Panc1 (cell line): ENCODE measurements around the gene AURKAIP1. TPM values are rescaled to one million over a fixed set of nuclear protein-coding genes. Genes with fewer than 3 reads are reported as not detected.

ENCODE experiments used
- ATAC-seq: fragments of 200-7000 bp; cut with Tn5 transposase; 2 replicates; pipeline ENCODE4 v1.9.1; 2020; ENCODE audit warnings: mild to moderate bottlenecking, moderate library complexity
- BruUV-seq: library from RNA; stranded (reverse); fragments of 400-500 nt; replicated peaks from 2 replicates; lab custom pipeline; 2021; lab: Mats Ljungman, UMichigan
- CTCF ChIA-PET: fragments of 300-600 bp; sonication (Branson Sonifier 250); formaldehyde crosslinking; loops from one replicate; lab custom pipeline; 2022; ENCODE audit warnings: antibody characterized with exemption; lab: Charles Lee
- POLR2A ChIA-PET: fragments of 300-600 bp; sonication (Branson Sonifier 250); formaldehyde crosslinking; loops from one replicate; lab custom pipeline; 2022; ENCODE audit warnings: antibody characterized with exemption; lab: Charles Lee
- DNase-seq: peaks from one replicate; pipeline ENCODE4 v3.0.0-alpha.2; 2010; ENCODE audit warnings: low read depth, low spot score
- H3K27ac ChIP-seq: 2 replicates; pipeline ENCODE4 v1.5.1; 2011; ENCODE audit warnings: mild to moderate bottlenecking, low read length, inconsistent platforms
- H3K27me3 ChIP-seq: fragments of 200-500 bp; sonication (Bioruptor generic); 2 replicates; pipeline ENCODE4 v1.6.0; 2014; ENCODE audit warnings: low read length, inconsistent platforms; ENCODE audit not compliant: control insufficient read depth, insufficient read depth
- H3K36me3 ChIP-seq: fragments of 200-500 bp; sonication (Bioruptor generic); 2 replicates; pipeline ENCODE4 v1.5.1; 2014; ENCODE audit warnings: inconsistent platforms, mild to moderate bottlenecking, low read length, moderate library complexity; ENCODE audit not compliant: control insufficient read depth, insufficient read depth
- H3K4me1 ChIP-seq: 2 replicates; pipeline ENCODE4 v1.5.1; 2011; ENCODE audit warnings: inconsistent platforms, mild to moderate bottlenecking, low read length, moderate library complexity; ENCODE audit not compliant: control insufficient read depth, insufficient read depth
- H3K4me3 ChIP-seq, 2 experiments: 2 replicates each; pipeline ENCODE4 v1.5.1; 2011 to 2012; ENCODE audit warnings: low read depth in 2 of 2, low read length in 2 of 2, mild to moderate bottlenecking in 2 of 2, inconsistent platforms in 1 of 2, moderate library complexity in 1 of 2
- H3K9me3 ChIP-seq: fragments of 200-500 bp; sonication (Bioruptor generic); 2 replicates; pipeline ENCODE4 v1.5.1; 2014; ENCODE audit warnings: low read depth, mild to moderate bottlenecking, inconsistent platforms, low read length, moderate library complexity; ENCODE audit not compliant: control insufficient read depth, insufficient read depth
- CTCF ChIP-seq: fragments of 450-650 bp; IDR thresholded peaks from 2 replicates; pipeline ENCODE4 v1.5.1; 2017; ENCODE audit warnings: mild to moderate bottlenecking
- POLR2AphosphoS5 ChIP-seq: IDR thresholded peaks from 2 replicates; pipeline ENCODE4 v1.6.1; 2012; ENCODE audit warnings: mild to moderate bottlenecking, low read depth, low read length, moderate library complexity
- REST ChIP-seq, 2 experiments: IDR thresholded peaks; 2 replicates each; pipeline ENCODE4 v1.6.1; 2011 to 2012; ENCODE audit warnings: low read depth in 2 of 2, control low read depth in 1 of 2, low read length in 1 of 2, mild to moderate bottlenecking in 1 of 2, moderate library complexity in 1 of 2; ENCODE audit not compliant: insufficient read depth in 1 of 2
- SIN3A ChIP-seq: IDR thresholded peaks from 2 replicates; pipeline ENCODE4 v1.6.1; 2012; ENCODE audit warnings: low read depth, mild to moderate bottlenecking, low read length, moderate library complexity, borderline replicate concordance; ENCODE audit not compliant: insufficient read depth
- TCF7L2 ChIP-seq: IDR thresholded peaks from 2 replicates; pipeline ENCODE4 v1.6.1; 2011; ENCODE audit warnings: mild to moderate bottlenecking, low read depth, low read length, inconsistent platforms
- in situ Hi-C: cut with HindIII; loops from 2 replicates; pipeline ENCODE4 v1.10.0; 2016; ENCODE audit warnings: low sequenced_read_pairs, low pct_unique_long_range_greater_than_20kb
- intact Hi-C: fragments of 100-400 bp; cut with micrococcal nuclease; formaldehyde crosslinking; loops from one replicate; pipeline ENCODE4 v1.10.0; 2022; ENCODE audit not compliant: unreplicated experiment
- total RNA-seq: library from RNA; stranded (reverse); gene quantifications from one replicate; pipeline ENCODE4 v1.2.1, GENCODE V29; 2021; ENCODE audit not compliant: unreplicated experiment

AURKAIP1 gene
- total RNA-seq, 1 experiment from 2014 or later: 335 TPM

- in situ Hi-C loops: no loop called here
- no peaks in the 10 kb centered on the region for H3K27me3 ChIP-seq
- BruUV-seq: no TSS peak
- TF ChIP-seq CTCF (no peak), POLR2AphosphoS5 (no peak), TCF7L2 (no peak), REST (IDR thresholded peaks at IDR 0.05; ENCODE audit: insufficient read depth in 1 of 2, low read depth in 2 of 2, low read length in 1 of 2) (no peak), SIN3A (no peak)
- peaks cover 57% of the 10 kb centered on the region for H3K4me1 ChIP-seq
- POLR2A ChIA-PET: no interaction called here
- H3K27ac ChIP-seq: peak overlapping the region; percentile 93
- no peaks in the 10 kb centered on the region for H3K9me3 ChIP-seq
- DNase-seq (no peak), ATAC-seq (no peak)
- no peak overlapping the region for H3K4me3 ChIP-seq
- intact Hi-C loops: no loop called here
- no peaks in the 10 kb centered on the region for H3K36me3 ChIP-seq
- CTCF ChIA-PET: no interaction called here
Observed at GRCh38 chr1:1361233-1361981, 13.6 kb downstream of the AURKAIP1 start.

GRCh38 chr1:1360506-1361169, 14.4 kb downstream of the AURKAIP1 start:
- in situ Hi-C loops: no loop called here
- peak; percentile 73 for ATAC-seq
- no peaks in the 10 kb centered on the region for H3K36me3 ChIP-seq
- peak overlapping the region; percentile 93 for H3K27ac ChIP-seq
- no peak for TF ChIP-seq POLR2AphosphoS5
- no peaks in the 10 kb centered on the region for H3K27me3 ChIP-seq
- ChIA-PET POLR2A (no interaction called here), CTCF (no interaction called here)
- H3K4me1 ChIP-seq: peaks cover 57% of the 10 kb centered on the region
- intact Hi-C loops: no loop called here
- no peak overlapping the region for H3K4me3 ChIP-seq
- BruUV-seq: TSS peak; percentile 80
- no peaks in the 10 kb centered on the region for H3K9me3 ChIP-seq
- peak; percentile 61 for DNase-seq
